ENCODE measurements around the gene ERP27. TPM values are rescaled to one million over a fixed set of nuclear protein-coding genes. Genes with fewer than 3 reads are reported as not detected.

Gene ERP27
- total RNA-seq (2022) (not detected in 2 replicates), Bru-seq, nascent RNA (percentile 5 among the genes with signal in this experiment), BruChase-seq, experiment 1, labeled RNA remaining after a 6-hour chase (not detected), BruChase-seq, experiment 2, labeled RNA remaining after a 2-hour chase (not detected)
- long read RNA-seq, result 0 reads

GRCh38 chr12:14938301-14938700 lies at the start of gene ERP27:
Gene ERP27 (minus strand): TSS chr12:14938537. CDS start chr12:14938508, 29 bp downstream.
- H3K27me3 Mint-ChIP-seq (ENCODE audit: insufficient read depth, unreplicated experiment), result no peaks in the 10 kb centered on the region
- DNase-seq (ENCODE audit: unreplicated experiment), result no peak
- ChIA-PET POLR2A (interaction anchor here (0.5 to 0.8 kb wide), 2 partner anchors 18 to 566 kb away, joined by 3 read pairs; no protein-coding TSS in a partner anchor), CTCF (interaction anchor here (0.7 to 1.5 kb wide), 2 partner anchors 11 to 34 kb away, joined by 3 to 5 read pairs; no protein-coding TSS in a partner anchor)
- no peak for TF ChIP-seq CTCF (IDR thresholded peaks at IDR 0.05; ENCODE audit: unreplicated experiment)
- BruUV-seq (replicated peaks), result no TSS peak
- no peaks in the 10 kb centered on the region for H3K4me1 Mint-ChIP-seq (ENCODE audit: insufficient read depth, unreplicated experiment)
- H3K27ac Mint-ChIP-seq (ENCODE audit: low read depth, unreplicated experiment), result no peak within 1 kb of the TSS
- intact Hi-C loops (cut with micrococcal nuclease), result no loop called here
- no peak within 1 kb of the TSS for H3K4me3 Mint-ChIP-seq (ENCODE audit: unreplicated experiment)
- no peaks in the 10 kb centered on the region for H3K9me3 Mint-ChIP-seq (ENCODE audit: unreplicated experiment)
- peaks cover 16% of the 10 kb centered on the region for H3K36me3 Mint-ChIP-seq (ENCODE audit: insufficient read depth, unreplicated experiment)

- H3K27me3 Mint-ChIP-seq (ENCODE audit: insufficient read depth, unreplicated experiment), result no peaks in the 10 kb centered on the region
- CTCF ChIA-PET, result no interaction called here
- H3K4me3 Mint-ChIP-seq (ENCODE audit: unreplicated experiment), result no peak overlapping the region
- no TSS peak for BruUV-seq (replicated peaks)
- no peaks in the 10 kb centered on the region for H3K9me3 Mint-ChIP-seq (ENCODE audit: unreplicated experiment)
- H3K27ac Mint-ChIP-seq (ENCODE audit: low read depth, unreplicated experiment), result no peak overlapping the region
- H3K36me3 Mint-ChIP-seq (ENCODE audit: insufficient read depth, unreplicated experiment), result no peaks in the 10 kb centered on the region
- intact Hi-C loops (cut with micrococcal nuclease), result no loop called here
- no peak for TF ChIP-seq CTCF (IDR thresholded peaks at IDR 0.05; ENCODE audit: unreplicated experiment)
- DNase-seq (ENCODE audit: unreplicated experiment), result no peak
- H3K4me1 Mint-ChIP-seq (ENCODE audit: insufficient read depth, unreplicated experiment), result no peaks in the 10 kb centered on the region
- POLR2A ChIA-PET, result interaction anchor here (1.1 kb wide), 1 partner anchor 175 kb away, joined by 4 read pairs; no protein-coding TSS in a partner anchor
These were observed 49.7 kb upstream of the ERP27 start for GRCh38 chr12:14988035-14988434.

GRCh38 chr12:14986449-14986848 lies 48.1 kb upstream of the ERP27 start:
- DNase-seq (ENCODE audit: unreplicated experiment), result no peak
- intact Hi-C loops (cut with micrococcal nuclease), result no loop called here

More at GRCh38 chr12:14986449-14986848, 48.1 kb upstream of the ERP27 start:
- H3K36me3 Mint-ChIP-seq (ENCODE audit: insufficient read depth, unreplicated experiment), result no peaks in the 10 kb centered on the region
- ChIA-PET CTCF (interaction anchor here (0.6 to 1.8 kb wide), 4 partner anchors 9 to 452 kb away, joined by 3 to 9 read pairs (median 4); no protein-coding TSS in a partner anchor), POLR2A (no interaction called here)
- no TSS peak for BruUV-seq (replicated peaks)
- no peaks in the 10 kb centered on the region for H3K27me3 Mint-ChIP-seq (ENCODE audit: insufficient read depth, unreplicated experiment)
- H3K4me3 Mint-ChIP-seq (ENCODE audit: unreplicated experiment), result no peak overlapping the region
- TF ChIP-seq CTCF (IDR thresholded peaks at IDR 0.05; ENCODE audit: unreplicated experiment), result no peak
- H3K4me1 Mint-ChIP-seq (ENCODE audit: insufficient read depth, unreplicated experiment), result no peaks in the 10 kb centered on the region
- no peaks in the 10 kb centered on the region for H3K9me3 Mint-ChIP-seq (ENCODE audit: unreplicated experiment)
- H3K27ac Mint-ChIP-seq (ENCODE audit: low read depth, unreplicated experiment), result no peak overlapping the region
